NCI-H1436 treated with DMSO at 0.1 percent for 48 hours (cell line): ENCODE measurements around the gene CALU.
A peak's percentile ranks its signal among the peaks of the same experiment; 100 is the strongest.

ENCODE experiments used
- DNase-seq: peaks from one replicate; lab custom pipeline; 2025; lab: John Stamatoyannopoulos, UW

Gene CALU

DNA sequence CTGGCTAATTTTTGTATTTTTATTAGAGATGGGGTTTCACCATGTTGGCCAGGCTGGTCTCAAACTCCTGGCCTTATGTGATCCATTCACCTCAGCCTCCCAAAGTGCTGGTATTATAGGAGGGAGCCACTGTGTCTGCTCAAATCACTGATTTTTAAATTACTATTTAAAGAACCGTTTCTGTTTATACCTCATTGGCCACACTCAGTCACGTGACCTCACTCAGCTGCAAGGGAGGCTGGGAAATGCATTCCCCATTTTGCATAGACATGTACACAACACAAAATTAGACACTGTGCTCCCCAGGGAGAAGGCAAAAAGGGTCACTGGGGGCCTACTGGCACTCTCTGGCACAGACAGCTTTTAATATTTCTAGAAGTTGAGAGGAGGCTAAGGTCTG lies 13.6 kb upstream of the CALU start:
- no peak for DNase-seq

DNA sequence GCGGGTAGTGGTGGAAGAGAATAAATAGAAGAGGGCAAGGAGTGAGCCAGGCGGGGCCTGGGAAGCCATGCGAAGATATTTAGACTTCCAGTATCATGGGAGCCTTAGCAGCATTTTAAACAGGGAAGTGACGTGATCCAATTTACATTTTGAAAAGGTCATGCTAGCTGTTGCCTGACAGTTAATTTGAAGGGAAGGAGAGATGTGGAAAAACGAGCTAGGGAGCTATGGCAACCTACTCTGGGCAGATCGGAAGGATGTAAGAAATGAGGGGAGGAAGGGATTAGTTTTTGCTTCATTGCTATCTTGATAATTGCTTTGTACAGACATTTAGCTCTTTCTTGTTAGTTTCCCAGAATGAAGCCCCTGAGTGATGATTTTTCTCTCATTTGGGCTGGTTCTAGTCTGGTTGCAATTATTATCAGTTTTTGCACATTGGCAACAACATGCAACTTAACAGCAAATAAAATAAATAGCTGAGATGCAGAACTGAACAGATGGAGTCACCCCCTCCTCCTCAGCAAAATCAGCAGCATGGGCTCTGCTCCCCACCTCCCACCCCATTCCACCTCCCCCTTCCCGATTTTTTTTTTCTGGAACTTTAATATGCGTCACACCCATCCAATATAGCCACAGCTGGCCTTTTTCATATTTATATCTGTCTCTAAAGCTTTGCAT lies 13.0 kb upstream of the CALU start:
- no peak for DNase-seq

DNA sequence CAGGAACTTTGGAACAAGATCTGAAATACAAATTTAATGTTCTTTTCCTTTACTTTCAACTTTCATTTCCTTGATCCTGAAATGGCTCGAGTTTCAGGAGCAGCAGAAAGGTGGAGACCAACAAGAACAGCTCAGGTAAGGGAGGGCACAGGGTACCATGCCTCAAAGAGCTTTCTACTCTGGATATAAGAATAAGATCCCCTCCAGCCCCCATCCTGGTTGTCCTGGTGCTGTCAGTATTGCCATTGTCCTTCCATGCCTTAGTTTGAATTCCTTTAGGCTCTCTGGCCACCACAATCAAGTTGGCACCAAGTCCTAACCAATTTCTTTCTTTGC lies 12.5 kb upstream of the CALU start:
- DNase-seq, result no peak

DNA sequence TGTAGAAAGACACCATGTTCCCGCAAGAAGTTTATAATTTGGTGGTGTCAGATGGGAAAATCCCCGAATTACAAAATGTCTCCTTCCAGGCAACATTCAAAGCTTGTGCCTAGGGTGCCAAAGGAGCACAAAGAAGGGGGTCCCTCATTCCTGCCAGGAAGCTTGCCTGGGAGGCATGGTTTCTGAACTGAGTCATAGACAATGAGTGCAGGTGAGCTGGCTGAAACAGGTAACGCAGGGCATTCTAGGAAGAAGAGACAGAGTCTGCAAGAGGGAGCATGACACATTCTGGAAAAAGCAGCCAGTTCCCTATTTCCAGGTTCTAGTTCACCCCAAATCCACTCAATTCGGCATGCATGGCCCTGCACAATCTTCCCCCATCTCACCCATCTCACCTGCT lies 11.9 kb upstream of the CALU start:
- DNase-seq, result no peak

DNA sequence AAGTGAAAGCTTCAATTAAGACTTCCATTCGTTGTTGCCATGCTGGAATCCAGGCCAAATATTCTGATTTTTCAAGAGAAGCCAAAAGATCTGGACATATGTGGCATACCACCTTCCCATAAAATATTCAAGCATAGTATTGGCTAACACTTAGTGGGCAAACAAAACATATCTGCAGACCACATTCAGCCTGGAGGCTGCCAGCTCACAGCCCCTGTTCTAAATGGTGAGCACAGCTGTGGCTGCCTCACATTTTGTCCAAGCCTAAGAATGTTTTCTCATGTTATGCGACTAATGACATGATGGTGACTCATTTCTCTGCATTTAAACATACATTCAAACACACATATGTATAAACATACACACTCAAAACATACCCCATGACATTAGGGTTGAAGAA lies 10.6 kb upstream of the CALU start:
- no peak for DNase-seq

DNA sequence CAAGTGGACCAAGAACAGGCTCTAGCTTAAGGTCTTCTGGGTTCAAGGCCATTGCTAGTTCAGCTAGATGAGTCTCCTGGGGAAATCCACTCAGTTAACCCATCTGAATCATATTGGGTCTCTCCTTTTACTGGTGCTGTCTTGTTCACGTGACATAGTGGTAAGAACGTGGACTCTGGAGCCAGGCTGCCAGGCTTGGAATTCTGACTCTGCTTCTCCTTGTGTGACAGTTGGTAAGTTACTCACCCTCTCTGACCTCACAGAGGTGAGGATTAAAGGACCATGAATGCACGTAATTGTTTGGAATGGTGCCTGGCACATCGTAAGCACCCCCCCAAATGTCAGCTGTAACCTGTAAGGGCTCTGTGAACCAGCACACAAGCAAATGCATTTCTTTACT lies 9.7 kb upstream of the CALU start:
- DNase-seq, result no peak

DNA sequence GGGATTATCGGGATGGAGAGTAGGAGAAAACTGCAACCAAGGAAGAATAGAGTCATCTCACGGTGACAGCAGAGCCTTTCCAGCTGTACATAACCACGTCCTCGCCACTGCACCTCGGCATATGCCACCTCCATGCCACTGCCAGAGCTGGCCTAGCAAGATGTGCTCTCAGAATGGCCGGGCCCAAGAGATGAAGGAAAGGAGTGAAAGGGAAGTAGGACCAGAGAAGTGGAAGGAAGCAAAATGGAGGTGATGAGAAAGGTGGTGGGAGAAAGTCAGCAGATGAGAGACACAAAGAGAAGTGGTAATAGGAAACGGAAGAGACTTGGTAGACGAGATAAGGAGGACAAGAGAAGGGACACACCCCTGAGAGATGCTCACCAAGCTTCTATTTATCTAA lies 8.0 kb upstream of the CALU start:
- no peak for DNase-seq

DNA sequence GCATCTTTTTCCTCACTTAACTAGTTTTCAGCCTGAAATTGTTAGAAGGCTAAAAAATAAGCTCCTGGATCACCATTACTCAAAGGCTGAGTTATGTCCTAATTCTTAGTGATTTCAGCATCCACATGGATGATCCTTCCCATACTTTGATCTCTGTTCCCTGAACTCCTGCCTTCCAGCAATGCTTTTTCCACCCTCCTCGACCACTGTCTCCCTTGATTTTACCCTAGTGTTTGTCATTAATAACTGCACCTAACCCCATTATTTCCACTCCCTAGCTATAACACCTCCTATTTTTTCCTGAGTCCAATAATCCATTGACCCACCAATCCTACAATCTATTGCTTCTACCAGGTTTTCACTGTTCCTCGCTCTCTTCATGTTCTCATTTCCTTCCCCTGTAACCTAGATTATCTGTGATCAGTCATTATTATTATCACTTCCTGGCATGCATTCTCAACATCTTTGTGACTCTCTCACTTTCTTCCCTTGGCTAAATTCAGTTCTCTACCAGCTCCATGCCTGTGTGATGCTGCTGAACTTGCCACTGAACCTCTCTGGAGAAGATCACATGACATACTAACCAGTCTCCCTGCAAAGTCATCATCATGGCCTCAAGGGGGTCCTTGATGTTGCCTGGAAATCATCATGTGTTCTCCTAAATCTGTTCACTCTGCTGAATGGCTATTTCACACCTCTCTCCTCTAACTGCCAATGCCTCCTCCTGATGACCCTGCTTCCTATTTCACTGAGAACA lies 6.5 kb upstream of the CALU start:
- peak; percentile 23 for DNase-seq

DNA sequence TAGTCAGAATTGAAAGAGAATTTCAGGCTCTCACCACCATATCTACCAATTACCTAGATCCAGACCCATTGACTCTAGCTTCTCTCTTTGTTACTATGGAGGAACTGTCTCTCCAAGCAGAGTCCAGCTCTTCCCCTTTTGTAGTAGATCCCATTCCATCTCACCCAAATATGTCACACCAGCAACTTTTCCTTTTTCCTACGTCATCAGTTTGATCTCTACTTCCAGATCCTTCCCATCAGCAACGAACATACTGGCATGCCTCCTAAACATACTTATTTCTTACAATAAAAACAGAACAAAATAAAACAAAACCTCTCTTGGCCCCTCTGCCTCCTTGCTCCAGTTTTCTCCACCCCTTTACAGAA lies 5.9 kb upstream of the CALU start:
- DNase-seq, result no peak

DNA sequence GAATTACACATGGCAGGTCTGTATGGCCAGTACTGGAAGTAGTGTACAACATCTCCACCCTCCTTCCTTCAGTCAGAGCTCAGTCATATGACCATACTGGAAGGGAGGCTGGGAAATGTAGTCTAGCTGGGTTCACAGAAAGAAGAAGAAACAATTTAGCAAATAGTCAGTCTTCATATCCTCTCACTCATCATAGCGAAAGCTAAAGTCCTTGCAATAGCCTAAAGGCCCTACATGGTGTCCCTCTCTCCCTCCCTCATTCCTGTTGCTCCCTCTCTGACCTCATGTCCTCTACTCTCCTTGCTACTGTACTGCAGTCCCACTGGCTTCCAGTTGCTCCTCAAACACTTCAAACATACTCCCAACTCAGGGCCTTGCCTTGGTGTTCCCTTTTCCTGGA lies 4.3 kb upstream of the CALU start:
- no peak for DNase-seq

DNA sequence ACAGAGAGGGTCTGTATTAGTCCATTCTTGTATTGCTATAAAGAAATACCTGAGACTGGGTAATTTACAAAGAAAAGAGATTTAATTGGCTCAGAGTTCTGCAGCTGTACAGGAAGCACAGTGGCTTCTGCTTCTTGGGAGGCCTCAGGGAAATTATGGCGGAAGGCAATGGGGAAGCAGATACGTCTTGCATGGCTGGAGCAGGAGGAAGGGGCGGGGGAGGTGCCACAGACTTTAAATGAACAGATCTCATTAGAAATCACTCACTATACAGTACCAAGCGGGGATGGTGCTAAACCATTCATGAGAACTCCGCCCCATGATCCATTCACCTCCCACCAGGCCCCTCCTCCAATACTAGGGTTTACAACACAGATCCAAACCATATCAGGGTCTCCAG lies 3.7 kb upstream of the CALU start:
- no peak for DNase-seq

DNA sequence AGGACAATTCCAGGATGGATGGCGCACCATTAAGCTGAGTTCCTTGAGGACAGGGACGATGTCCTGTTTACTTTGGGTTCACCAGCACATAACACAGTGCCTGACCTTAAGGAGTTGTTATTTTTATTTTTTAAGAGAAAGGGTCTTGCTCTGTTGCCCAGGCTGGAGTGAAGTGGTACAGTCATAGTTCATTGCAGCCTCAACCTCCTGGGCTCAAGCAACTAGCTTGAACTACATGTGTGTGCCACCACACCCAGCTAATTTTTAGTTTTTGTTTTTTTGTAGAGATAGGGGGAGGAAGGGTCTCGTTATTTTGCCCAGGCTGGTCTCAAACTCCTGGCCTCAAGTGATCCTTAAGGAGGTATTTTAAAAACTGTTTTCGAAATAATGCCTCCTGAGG lies 1.7 kb upstream of the CALU start:
- DNase-seq, result no peak

DNA sequence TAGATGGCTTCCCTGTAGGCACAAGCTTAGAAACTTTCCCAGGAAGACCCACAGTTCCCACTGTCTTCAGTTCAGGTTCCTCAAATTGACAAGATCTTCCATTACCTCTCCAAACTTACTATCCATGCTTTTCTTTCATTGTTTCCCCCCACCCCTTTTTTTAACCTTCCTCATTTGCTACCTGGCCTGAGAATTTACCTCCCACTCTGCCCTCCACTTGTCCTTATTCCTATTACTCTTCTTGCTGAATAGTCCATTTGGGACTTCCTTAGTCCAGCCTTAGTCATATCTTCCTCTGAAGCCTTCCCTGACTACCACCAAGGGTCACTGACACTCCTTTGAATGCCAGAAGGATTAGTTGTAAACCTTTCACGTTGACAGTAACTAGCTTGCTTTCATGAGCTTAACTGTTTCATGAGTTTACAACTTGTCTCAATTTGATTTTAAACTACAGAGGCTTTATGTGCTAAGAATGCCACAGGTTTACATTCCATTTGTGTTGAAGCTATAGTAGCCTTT lies 1.2 kb upstream of the CALU start:
- no peak for DNase-seq

DNA sequence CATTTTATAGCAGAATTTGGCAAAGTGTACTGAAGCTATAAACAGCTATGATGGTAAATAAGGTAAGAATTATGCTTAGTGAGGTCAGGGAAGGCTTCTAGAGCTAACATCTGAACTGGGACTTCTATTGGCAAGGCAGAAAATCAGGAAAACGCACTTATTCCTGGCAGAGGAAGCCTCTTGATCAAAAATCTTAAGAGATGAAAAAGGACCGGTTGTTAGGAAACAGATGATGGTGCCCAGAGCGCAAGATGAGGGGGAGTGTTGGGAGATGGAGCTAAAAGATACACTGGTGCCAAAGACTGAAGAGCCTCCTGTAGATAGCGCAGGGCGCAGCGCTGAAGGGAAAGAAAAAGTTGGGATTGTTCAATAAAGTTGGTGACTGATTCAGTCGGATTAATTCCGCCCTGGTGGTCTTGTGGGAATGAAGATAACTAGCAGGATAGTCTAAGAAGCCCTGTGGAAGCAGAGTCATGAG lies 550 bp upstream of the CALU start:
- DNase-seq, result no peak

DNA sequence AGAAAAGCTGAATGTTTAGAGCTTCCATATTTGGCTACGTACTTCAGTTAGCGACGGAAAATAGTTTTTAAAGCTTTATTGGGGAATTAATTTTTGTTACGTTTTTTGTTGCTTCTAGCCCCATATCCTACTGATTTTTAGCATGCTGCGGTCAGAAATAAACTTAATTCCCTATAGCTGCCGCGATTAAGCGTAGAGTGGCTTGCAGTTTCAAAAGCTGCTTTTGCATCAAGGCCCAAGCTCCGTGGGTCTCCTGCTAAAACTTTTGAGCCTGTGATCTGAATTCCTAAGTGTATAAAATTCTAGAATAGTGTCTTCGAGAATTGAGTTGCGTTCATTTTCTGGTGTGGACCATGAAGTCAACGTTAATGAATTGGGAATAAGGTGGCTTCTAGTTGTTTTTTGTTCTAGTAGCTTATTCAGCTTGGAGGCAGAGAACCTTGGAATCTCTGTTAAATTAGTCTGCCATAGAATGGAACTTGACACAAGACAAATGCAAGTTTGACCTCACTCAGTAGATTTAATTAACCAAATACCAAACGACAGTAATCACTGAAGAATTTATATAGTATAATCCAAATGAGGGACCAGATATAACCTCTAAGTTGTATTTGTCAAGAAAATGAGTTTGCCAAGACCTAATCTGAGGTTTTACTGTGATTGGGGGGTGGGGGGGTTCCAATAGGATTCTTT lies 977 bp downstream of the CALU start:
- no peak for DNase-seq

DNA sequence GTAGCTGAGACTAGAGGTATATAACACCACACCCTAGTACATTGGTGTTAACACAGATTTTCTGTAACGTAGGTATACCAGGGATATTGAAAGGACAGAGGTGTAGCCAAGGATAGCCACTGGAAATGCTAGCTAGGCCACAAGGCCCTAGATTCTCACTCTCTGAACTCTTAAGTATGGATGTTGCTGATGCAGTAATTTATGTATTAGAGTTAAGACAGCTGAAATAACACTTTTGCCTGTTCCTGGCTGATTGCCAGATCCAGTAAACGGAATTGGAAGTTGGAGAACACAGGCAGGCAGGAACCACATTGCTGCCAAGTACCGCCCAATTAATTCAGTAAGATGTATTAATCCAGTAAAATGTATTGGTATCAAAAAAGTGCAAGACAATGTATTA lies 1.8 kb downstream of the CALU start:
- no peak for DNase-seq

DNA sequence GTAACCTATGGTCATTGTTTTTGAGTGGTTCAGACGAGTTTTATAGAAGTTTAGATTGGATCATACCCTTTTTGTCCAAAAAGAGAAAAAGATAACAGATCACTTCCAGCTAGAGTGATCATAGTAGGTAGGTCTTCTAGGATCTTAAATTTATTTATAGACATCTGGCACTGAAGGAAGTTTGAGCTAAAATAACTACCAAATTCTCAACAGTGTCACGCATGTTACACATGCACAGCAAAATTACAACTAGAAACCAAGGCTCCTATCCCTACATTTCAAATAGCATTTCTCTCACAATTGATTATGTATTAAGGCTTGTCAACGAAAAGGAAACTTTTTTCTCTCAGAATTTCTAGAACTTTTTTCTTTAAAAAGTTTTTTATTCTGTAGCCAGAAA lies 2.3 kb downstream of the CALU start:
- no peak for DNase-seq

DNA sequence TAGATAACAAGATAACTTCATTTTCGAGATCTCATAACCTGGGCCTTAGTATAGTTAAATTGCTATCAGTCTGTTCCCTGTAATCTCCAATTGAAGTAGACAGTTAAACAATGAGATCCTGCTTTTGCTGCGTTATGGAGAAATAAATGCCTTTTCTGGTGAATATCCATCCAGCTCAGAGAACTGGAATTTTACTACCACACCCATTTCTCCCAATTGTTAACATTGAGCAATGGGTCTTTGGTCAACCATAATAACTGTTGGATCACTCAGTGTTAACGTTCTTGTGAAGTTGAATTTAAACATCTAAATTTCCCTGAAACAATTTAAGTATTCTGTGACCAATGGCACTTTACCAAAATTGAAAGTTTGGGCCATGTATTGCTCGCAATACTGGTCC lies 3.0 kb downstream of the CALU start:
- no peak for DNase-seq

DNA sequence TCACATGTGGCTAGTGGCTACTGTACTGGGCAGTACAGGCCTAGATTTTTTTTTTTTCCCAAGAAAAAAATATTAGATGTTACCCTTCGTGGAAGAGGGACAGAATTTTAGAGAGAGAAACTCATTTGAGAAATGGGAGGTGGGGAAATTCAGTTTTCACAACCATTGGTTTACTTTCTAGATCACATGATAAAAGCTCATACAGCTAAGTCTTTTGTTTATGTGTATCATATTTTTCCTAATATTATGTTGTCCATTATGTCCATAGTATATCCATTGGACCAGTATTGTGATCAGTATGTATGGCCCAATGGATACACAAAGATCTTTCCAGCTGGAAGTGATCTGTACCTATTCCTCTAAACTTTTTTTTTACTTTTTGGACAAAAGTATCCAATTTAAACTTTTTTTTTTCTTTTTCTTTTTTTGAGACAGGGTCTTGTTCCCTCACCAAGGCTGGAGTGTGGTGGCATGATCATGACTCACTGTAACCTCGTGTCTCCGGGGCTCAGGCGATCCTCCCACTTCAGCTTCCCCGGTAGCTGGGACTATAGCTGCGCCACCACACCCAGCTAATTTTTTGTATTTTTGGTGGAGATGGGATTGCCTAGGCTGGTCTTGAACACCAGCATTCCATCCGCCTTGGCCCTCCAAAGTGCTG lies 4.1 kb downstream of the CALU start:
- DNase-seq, result no peak

DNA sequence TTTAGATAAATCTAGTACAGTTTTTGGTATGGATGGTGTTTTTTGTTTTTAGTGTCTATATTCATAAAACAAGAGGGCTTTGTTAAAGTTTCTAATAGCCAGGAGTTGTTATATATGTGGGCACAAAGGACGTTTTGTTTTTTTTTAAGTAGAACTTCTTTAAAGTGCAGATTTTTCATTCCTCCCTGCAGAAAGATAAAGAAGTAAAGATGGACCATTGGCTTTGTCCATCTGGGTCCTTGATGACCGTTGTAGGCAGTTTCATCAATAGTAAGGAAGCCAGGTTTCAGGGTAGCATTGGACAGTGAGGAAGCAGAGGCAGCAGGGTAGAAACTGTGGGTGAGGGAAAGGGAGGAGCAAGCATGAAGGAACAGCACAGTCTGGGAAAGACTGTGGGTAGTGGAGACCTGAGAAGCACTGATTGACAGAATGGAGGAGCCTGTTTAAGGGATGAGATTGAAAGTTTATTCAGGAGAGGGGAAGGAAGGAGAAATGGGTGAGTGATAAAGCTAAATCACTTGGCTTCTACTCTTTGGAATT lies 5.3 kb downstream of the CALU start:
- no peak for DNase-seq

DNA sequence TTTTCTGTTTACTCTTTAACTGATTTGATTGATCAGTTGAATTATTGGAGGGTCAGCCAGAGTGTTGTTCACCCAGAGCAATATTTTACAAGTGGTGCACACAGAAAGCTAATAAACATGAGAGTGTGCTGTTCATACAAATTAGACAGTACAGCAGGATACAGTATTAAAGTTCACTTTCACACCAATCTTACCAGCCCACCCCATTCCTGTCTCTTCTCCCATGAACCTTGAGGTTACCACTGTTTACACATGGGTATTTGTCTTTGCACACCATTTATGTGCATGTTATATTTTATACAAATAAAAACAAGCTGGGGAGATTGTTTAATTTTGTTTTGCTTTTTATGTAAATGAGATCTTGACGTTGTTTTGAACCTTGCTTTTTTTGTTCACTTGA lies 6.5 kb downstream of the CALU start:
- DNase-seq, result no peak

DNA sequence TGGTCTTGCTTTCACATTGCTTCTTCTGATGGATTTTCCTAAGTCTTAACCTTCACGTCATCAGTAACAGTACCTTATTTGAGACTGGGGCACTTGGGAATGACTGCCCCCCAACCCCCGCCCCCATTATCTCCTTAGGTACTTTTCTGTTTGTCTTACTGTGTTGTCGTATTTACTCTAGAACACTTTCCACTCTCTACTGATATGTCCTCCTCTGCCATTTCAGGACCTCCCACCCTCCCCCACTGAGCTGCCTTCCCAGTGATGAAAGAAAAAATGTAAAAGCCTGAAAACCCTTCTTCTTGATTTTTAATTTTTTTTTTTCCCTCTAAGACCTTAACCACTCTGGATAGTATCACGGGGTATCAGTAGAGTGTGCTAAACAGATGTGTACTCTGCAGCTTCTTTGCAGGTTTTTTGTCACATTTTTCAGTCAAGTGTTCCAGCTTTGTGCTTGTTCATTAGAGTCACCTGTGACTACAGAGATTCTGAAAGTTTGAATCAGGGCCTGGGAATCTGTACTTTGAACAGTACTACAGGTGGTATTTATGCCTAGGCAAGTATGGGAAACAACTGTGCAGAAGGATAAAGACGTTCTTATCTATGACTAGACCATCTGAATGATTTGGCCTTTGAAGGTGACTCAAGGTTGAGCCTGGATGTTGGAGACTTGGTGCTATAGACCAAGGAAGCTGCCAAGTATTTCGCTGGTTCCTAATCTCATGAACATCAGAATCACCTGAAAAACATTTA lies 8.3 kb downstream of the CALU start:
- DNase-seq, result no peak
